Measurements from ENCODE around the gene KRTAP29-1. TPM values are rescaled to one million over a fixed set of nuclear protein-coding genes. Genes with fewer than 3 reads are reported as not detected.
"Not testable (repeated sequence)": the region's sequence is repeated elsewhere in the genome, so short reads cannot be mapped to it uniquely, and the experiment has no call there.

The KRTAP29-1 gene, protein sequence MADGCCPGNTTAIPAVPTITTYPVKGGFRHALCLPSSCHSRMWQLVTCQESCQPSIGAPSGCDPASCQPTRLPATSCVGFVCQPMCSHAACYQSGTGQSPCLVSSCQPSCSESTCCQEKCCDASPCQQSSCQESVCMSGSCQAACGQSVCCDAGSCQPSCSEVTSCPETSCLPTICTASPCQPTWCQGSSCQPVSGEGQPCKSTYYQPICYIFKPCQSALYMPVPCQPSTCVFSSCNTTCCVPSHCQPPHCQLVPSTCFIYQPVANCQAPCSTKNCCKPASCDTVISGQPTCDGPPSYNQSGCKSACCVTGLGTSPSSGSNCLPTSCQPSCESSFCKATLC
- total RNA-seq, result not detected

DNA sequence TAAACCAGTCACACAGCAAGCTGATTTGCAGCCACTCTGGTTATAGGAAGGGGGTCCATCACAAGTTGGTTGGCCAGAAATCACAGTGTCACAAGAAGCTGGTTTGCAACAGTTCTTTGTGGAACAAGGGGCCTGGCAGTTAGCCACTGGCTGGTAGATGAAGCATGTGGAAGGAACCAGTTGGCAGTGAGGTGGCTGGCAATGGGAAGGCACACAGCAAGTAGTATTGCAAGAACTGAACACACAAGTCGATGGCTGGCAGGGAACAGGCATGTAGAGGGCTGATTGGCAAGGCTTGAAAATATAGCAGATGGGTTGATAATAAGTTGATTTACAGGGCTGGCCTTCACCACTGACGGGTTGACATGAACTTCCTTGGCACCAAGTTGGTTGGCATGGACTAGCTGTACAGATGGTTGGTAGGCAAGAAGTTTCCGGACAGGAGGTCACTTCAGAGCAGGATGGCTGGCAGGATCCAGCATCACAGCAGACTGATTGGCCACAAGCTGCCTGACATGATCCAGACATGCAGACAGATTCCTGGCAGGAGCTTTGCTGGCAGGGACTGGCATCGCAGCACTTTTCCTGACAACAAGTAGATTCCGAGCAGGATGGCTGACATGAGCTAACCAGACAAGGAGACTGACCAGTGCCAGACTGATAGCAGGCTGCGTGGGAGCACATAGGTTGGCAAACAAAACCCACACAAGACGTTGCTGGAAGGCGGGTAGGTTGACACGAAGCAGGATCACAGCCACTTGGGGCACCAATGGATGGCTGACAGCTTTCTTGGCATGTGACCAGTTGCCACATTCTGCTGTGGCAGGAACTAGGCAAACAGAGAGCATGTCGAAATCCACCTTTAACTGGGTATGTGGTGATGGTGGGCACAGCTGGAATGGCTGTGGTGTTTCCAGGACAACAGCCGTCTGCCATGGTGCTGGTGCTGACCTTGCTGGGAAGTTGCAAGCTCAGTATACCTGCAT is at the start of gene KRTAP29-1:
Gene KRTAP29-1, minus strand, starts transcription at position 936 of the 986 bp plus-strand sequence. Its CDS starts 0 bp downstream, at position 936.
- Mint-ChIP-seq H3K9me3 (peaks cover 5 to 6% of the 10 kb centered on the region in 2 donors), H3K27ac (peak within 1 kb of the TSS in 1 of 2 donors; percentile 46), H3K36me3 (peaks cover 7 to 14% of the 10 kb centered on the region in 2 donors)
- ATAC-seq (no peak), DNase-seq (ENCODE audit: low spot score in 2 of 2) (no peak)

DNA sequence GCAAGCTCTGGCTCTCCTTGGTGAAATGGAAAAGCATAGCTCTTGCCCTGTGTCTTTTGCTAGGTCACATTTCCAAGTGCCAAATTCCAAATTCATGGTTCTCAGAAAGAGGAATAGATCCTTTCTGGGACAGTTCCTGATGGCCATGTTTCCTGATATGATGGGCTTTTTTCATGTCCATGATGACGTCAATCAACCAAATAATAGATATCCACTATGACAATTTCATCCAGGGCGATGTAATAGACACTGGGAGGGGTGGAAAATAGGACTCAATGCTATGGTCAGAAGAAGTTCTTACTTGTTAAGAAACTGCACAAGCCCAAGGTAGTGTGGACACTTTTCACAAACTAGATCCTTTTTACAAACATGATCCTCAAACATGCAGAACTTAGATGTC is 48.5 kb upstream of the KRTAP29-1 start:
- ATAC-seq (no peak), DNase-seq (ENCODE audit: low spot score in 2 of 2) (no peak)
- Mint-ChIP-seq H3K36me3 (no peaks in the 10 kb centered on the region), H3K9me3 (peaks cover 0 to 4% of the 10 kb centered on the region in 2 donors), H3K27ac (no peak overlapping the region)

DNA sequence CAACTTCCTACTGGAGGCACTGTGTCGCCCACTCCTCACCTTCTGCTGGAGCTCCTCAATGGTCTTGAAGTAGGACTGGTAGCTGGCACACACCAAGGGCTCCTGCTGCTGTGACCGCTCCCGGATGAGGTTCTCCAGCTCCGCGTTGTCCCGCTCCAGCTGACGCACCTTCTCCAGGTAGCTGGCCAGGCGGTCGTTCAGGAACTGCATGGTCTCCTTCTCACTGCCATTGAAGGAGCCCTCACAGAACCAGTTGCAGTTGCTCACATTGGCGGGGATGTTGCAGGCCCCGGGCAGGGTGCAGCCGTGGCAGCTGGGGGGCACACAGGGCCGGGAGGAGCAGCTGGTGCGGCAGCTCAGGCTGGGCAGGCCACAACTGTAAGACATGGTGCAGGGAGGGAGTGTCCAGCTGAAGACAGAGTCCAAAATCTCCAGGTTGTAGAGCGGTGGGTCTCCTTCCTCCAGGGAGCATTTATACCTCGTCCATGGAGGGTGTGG is 47.8 kb upstream of the KRTAP29-1 start, which contains the start of gene KRT33A:
Gene KRT33A, minus strand, starts transcription at position 448 of the 498 bp plus-strand sequence. Its CDS starts 61 bp downstream, at position 387.
- not testable (repeated sequence) for H3K9me3 Mint-ChIP-seq; ATAC-seq; H3K27ac Mint-ChIP-seq; H3K36me3 Mint-ChIP-seq; DNase-seq (ENCODE audit: low spot score in 2 of 2)

DNA sequence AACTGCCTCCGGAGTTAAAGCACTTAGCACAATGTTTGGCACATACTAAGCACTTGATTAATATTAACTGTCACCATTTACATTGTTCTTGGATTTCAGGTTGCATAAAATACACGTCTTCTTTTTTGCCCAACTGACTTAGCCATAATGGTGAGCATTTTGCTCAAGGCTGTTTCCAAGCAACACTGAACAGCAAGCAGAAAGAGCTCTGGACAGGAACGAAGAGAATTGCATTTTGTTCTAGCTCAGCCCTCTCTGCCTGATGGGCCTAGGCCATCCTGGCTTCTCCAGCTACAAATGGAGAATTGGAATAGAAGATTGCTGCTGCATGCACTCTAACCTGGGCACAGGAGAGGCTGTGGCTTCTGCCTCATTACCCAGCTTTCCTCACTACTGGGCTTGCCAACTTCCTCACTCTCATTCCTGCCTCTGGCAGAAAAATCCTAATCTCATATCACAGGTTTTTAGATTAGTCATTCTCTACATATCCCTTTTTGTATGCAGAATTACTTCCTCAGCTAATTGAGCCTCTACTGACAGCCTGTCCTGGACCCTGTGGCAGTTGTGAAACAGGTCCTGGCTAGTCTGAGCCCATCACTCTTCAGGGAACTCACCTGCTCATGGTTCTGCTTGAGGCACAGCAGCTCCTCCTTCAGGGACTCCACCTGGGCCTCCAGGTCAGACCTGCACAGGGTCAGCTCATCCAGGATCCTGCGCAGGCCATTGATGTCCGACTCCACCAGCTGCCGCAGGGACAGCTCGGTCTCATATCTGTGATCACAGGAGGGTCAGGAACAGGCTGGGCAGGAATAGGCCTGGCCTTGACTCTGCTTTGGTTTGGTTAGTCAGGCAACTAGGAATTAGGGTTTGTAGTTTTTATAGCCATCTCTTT is 45.5 kb upstream of the KRTAP29-1 start:
- no peak overlapping the region for H3K27ac Mint-ChIP-seq
- no peak for DNase-seq (ENCODE audit: low spot score in 2 of 2)
- no peak for ATAC-seq
- H3K36me3 Mint-ChIP-seq, result peaks cover 4% of the 10 kb centered on the region in 2 donors
- peaks cover 3 to 12% of the 10 kb centered on the region in 2 donors for H3K9me3 Mint-ChIP-seq

DNA sequence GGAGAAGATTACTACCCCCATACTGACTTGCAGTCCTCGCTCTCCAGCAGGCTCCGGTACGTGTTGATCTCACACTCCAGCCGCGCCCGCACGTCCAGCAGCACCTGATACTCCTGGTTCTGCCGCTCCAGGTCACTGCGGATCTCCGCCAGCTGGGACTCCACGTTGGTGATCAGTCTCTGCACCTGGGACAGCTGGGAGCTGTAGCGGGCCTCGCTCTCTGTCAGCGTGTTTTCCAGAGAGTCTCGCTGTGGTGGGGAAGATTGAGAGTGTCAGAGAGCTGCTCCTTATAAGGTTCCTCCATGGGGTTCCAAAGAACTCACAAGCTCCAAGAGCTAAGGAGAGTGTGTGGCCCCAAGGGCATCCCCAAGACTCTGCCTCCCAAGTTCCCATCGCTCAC is 43.8 kb upstream of the KRTAP29-1 start:
- H3K27ac Mint-ChIP-seq; DNase-seq (ENCODE audit: low spot score in 2 of 2); ATAC-seq: not testable (repeated sequence)
- Mint-ChIP-seq H3K9me3 (peaks cover 10 to 12% of the 10 kb centered on the region in 2 donors), H3K36me3 (peaks cover 12 to 13% of the 10 kb centered on the region in 2 donors)

DNA sequence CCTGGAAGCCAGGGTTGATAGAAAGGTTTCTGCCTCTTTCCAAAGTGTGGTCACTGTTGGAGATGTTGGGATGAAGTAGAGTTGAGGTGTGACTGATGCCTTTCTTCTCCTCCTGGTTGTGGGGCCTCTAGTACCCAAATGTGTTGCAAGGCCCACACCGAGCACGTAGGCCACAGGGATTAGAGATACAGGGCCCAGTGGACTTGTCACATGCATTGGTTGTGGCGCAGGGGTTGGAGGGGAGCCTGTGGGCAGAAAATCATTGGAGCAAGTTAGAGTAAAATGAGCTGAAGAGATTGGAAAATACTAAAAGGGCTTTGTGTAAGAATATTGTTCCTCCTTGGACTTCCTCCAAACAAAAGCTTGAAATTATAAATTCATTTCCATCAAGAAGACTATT is 43.3 kb upstream of the KRTAP29-1 start:
- DNase-seq (ENCODE audit: low spot score in 2 of 2) (no peak), ATAC-seq (no peak)
- no peak overlapping the region for H3K27ac Mint-ChIP-seq
- H3K36me3 Mint-ChIP-seq, result peaks cover 12 to 13% of the 10 kb centered on the region in 2 donors
- peaks cover 10 to 12% of the 10 kb centered on the region in 2 donors for H3K9me3 Mint-ChIP-seq

DNA sequence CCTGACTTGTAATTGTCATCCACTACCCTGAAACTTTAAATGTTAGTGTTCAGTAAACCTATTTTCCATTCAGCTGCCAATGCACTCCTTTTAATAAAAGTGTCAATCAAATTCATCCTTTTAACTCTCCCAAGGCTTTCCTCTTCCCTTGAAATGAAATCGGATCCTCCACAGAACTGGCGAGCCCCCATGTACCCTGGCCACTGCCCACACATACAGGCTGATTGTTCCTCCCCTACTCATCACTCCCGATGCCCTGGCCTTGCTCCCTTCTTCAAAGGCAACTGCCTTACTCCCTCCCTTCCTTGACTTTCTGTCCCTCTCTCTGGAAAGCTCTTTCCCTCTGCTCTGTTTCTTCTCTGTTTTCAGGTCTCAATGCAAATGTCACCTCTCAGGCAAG is 40.4 kb upstream of the KRTAP29-1 start:
- DNase-seq (ENCODE audit: low spot score in 2 of 2) (no peak), ATAC-seq (no peak)
- Mint-ChIP-seq H3K9me3 (peaks cover 10 to 12% of the 10 kb centered on the region in 2 donors), H3K36me3 (peaks cover 12 to 13% of the 10 kb centered on the region in 2 donors), H3K27ac (peak overlapping the region in 1 of 2 donors; percentile 22)

DNA sequence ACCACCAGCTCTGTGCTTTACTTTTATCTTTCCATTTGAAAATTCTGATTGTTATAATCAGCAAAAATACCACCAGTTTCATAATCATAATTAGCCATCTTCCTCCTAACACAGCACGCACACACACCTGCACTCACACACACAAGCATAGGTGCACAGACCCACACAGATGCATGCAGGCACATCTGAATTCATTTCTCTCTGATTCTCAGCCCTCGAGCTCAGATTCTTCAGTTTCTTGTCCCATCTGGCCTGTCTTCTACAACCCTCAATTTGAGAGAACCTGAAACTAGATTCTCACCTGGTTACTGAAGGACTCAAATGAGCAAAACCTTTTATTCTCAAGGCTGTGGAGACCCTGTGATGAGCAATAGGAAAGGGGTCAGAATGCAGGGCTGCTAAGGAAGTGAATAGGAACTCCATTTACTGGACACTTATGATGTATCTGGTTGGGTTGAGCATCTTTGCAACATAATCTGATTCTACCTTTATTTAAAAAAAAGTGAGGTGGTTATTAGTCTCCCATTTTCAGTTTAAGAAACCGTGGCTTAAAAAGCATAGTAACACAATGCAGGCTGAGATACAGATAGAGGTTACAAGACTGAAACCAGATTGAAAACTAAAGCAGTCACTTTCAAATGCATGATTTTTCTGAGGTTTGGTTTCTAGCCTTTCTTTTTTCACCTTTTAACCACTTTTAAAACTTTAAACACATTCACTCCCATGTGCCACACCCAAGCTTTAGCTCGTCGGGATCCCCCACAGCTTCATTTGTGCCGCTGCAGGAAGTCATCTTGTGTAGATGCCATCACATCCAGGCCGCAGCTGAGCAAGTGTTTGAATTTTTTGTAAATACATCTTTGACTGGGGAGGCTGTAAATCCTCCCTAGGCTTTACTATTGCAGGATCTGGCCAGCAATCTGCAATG is 38.5 kb upstream of the KRTAP29-1 start:
- ATAC-seq, result peak; percentile 78 to 80
- Mint-ChIP-seq H3K27ac (peak overlapping the region; percentile 81 to 95), H3K9me3 (peaks cover 10 to 12% of the 10 kb centered on the region in 2 donors), H3K36me3 (peaks cover 12 to 13% of the 10 kb centered on the region in 2 donors)
- DNase-seq (ENCODE audit: low spot score in 2 of 2), result peak in 1 of 2 donors; percentile 48

DNA sequence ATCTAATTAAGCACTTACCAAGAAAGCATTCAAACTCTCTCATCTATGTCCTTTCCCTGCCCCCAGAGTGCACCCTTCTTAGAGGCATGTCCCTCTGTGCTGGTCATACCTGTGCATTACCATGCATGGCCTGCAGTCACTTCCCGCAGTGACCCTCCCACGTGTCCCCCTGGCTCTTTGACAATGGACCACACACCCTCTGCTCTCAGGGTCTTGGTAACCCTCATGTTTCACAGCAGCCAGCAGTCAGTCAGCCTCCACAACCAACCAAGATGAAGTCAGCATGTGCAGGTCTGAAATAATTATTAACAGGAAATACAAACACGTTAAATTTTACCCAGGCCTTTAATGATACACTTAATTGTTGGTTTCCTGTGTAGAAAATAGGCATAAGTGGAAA is 37.8 kb upstream of the KRTAP29-1 start:
- DNase-seq (ENCODE audit: low spot score in 2 of 2) (no peak), ATAC-seq (no peak)
- H3K27ac Mint-ChIP-seq, result peak overlapping the region; percentile 81 to 95
- peaks cover 12 to 13% of the 10 kb centered on the region in 2 donors for H3K36me3 Mint-ChIP-seq
- peaks cover 10 to 12% of the 10 kb centered on the region in 2 donors for H3K9me3 Mint-ChIP-seq

DNA sequence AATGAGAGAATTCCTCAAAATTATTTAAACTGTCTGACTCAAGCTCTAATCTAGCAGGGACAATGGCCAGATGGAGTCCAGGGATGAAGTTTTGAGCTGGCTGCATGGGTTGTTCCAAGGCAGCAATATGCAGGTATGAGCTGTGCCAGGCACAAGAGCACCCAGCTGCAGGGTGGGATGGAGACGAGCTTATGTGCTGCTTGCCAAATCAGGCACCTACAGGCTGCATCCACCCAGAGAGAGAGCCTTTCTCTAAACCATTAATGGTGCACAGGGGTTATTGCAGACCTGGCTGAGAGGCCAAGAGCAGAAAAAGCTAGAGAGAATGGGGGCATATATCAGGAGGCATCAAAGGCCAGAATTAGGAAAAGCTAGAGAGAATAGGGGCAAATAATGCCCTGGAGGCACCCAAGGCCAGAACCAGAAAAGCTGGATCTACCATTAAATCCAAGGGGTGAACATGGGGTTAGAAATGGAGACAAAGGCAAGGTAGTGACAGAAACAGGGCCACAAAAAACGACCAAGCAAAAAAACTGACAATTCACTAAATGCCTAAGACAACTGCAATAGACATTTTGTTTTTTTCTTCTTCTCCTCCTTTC is 37.0 kb upstream of the KRTAP29-1 start:
- H3K36me3 Mint-ChIP-seq, result peaks cover 12 to 13% of the 10 kb centered on the region in 2 donors
- ATAC-seq (no peak), DNase-seq (ENCODE audit: low spot score in 2 of 2) (no peak)
- peak overlapping the region; percentile 69 to 81 for H3K27ac Mint-ChIP-seq
- peaks cover 10 to 12% of the 10 kb centered on the region in 2 donors for H3K9me3 Mint-ChIP-seq

DNA sequence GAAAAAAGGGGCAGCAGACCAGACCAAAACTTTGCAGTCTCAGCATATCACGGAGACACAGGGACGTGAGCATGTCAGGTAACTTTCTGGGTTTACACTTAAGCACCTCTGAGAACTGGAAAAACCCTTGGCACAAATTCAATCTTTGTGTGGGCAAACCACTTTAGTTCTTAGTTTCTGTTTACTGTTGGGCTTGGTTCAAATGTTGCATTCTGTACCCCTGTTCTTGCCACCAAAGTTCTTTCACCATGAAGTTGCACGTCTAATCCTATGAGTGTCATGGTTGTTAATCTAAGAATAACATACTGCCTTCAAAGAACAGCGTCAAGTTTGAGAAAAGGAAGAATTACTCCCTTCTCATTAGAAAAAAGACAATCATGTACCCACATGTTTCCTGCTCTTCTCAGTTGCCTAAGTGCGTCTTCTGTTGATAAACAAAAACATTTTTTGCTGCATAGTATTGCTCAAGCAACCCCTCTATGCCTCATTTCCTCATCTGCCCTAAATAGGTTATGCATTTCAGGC is 36.4 kb upstream of the KRTAP29-1 start:
- peak overlapping the region; percentile 69 to 81 for H3K27ac Mint-ChIP-seq
- H3K36me3 Mint-ChIP-seq, result peaks cover 13 to 14% of the 10 kb centered on the region in 2 donors
- ATAC-seq (peak; percentile 41 to 71), DNase-seq (ENCODE audit: low spot score in 2 of 2) (peak in 1 of 2 donors; percentile 42)
- peaks cover 8 to 12% of the 10 kb centered on the region in 2 donors for H3K9me3 Mint-ChIP-seq

DNA sequence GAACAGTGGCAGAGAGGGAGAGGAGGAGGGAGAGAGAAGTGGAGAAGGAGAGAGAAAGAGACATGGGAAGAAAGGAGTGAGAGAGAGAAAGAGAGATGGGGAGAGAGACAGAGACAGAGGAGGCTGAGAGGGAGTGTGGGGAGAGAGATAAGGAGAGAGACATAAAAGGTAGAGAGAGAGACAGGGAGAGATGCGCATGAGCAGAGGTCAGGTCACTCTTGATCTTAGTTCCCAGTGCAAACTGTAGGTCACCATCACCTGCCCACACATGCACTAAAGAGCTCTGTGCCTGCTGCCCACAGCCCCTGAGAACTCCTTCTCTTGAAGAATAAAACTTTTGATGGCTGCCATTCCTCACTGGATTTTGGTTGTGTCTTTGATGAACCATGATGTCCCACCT is 33.1 kb upstream of the KRTAP29-1 start:
- H3K36me3 Mint-ChIP-seq, result peaks cover 0 to 6% of the 10 kb centered on the region in 2 donors
- peak overlapping the region in 1 of 2 donors; percentile 38 for H3K27ac Mint-ChIP-seq
- peaks cover 0 to 6% of the 10 kb centered on the region in 2 donors for H3K9me3 Mint-ChIP-seq
- no peak for DNase-seq (ENCODE audit: low spot score in 2 of 2)
- no peak for ATAC-seq

DNA sequence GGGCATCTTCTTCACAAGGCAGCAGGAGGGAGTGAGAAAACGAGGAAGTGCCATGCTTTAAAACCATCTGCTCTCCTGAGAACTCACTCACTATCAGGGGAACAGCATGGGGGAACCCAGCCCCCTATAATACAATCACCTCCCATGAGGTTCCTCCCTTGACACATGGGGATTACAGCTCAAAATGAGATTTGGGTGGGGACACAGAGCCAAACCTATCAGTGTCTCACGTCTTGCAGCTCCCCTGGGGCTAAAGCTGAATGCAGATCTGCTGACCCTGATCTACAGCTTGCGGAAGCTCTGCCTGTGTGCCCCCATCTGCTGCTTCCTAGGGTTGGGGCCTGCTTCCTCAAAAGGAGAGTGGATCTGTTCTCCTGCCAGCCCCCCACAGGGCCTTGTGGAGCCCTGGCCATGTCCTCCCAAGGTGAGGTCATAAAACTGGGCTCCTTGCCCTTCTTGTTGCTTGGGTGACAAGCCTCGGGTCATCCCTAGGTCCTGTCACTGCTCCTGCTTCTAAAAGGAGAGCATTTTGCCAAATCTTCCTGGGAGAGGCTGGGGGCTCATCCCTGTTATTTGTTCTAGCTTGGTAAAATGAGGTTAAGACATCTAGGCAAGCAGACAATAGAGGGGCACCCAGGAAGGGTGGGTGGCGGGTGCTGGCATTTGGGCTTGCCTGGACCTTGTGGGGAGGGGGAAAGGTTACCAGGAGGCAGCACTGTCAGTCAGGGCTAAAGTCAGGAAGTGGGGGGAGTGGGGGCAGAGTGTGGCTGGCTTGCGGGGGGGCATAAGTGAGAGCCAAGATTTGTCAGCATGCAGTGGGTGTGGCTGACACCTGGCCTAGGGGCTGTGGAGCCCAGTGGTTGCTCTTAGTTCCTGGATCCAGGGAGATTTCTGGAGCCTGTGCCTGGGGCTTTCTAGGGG is 32.0 kb upstream of the KRTAP29-1 start:
- no peak for DNase-seq (ENCODE audit: low spot score in 2 of 2)
- Mint-ChIP-seq H3K9me3 (peaks cover 0 to 6% of the 10 kb centered on the region in 2 donors), H3K36me3 (peaks cover 0 to 6% of the 10 kb centered on the region in 2 donors), H3K27ac (peak overlapping the region in 1 of 2 donors; percentile 14)
- no peak for ATAC-seq
